Neural crest cell (in vitro differentiated cells): Measurements from ENCODE around the gene UMPS. TPM values are rescaled to one million over a fixed set of nuclear protein-coding genes. Genes with fewer than 3 reads are reported as not detected.
"Not testable (repeated sequence)": the region's sequence is repeated elsewhere in the genome, so short reads cannot be mapped to it uniquely, and the experiment has no call there.

Experiments
- DNase-seq: peaks from one replicate; pipeline ENCODE4 v3.0.0; 2021; ENCODE audit warnings: low read depth, mixed read lengths, low spot score
- H3K27ac Mint-ChIP-seq: one replicate; pipeline ENCODE4 v1.8.0; 2021; ENCODE audit warnings: mild to moderate bottlenecking, mixed read lengths; ENCODE audit not compliant: unreplicated experiment
- H3K27me3 Mint-ChIP-seq: 2 replicates; pipeline ENCODE4 v1.8.0; 2021; ENCODE audit warnings: low read depth, mild to moderate bottlenecking, mixed read lengths
- H3K36me3 Mint-ChIP-seq: 2 replicates; pipeline ENCODE4 v1.8.0; 2021; ENCODE audit warnings: low read depth, mild to moderate bottlenecking, mixed read lengths
- H3K4me1 Mint-ChIP-seq: 2 replicates; pipeline ENCODE4 v1.8.0; 2021; ENCODE audit warnings: mixed read lengths
- H3K4me3 Mint-ChIP-seq: one replicate; pipeline ENCODE4 v1.8.0; 2021; ENCODE audit warnings: mild to moderate bottlenecking, mixed read lengths
- H3K9me3 Mint-ChIP-seq: 2 replicates; pipeline ENCODE4 v1.8.0; 2021; ENCODE audit warnings: mixed read lengths
- CTCF ChIP-seq: fragments of 200-600 bp; sonication (generic); conservative IDR thresholded peaks from 2 replicates; pipeline ENCODE4 v1.5.0; 2021; ENCODE audit warnings: antibody characterized with exemption, mild to moderate bottlenecking
- total RNA-seq: library from RNA; stranded (reverse); gene quantifications from 2 replicates; pipeline ENCODE4 v1.2.1, GENCODE V29; 2021

The UMPS gene
- total RNA-seq, 1 donor from 2014 or later: 70.7 TPM

GRCh38 chr3:124699686-124700396 is 30.4 kb upstream of the UMPS start:
- Mint-ChIP-seq H3K4me1 (peaks cover 8% of the 10 kb centered on the region), H3K36me3 (no peaks in the 10 kb centered on the region), H3K4me3 (no peak overlapping the region), H3K27me3 (no peaks in the 10 kb centered on the region), H3K27ac (no peak overlapping the region), H3K9me3 (no peaks in the 10 kb centered on the region)
- no peak for TF ChIP-seq CTCF
- DNase-seq: no peak

- Mint-ChIP-seq H3K27ac (no peak overlapping the region), H3K27me3 (no peaks in the 10 kb centered on the region), H3K36me3 (no peaks in the 10 kb centered on the region), H3K9me3 (no peaks in the 10 kb centered on the region), H3K4me3 (no peak overlapping the region), H3K4me1 (peaks cover 12% of the 10 kb centered on the region)
- TF ChIP-seq CTCF: no peak
- DNase-seq: no peak
Measured at GRCh38 chr3:124700880-124701684, 29.2 kb upstream of the UMPS start.

- Mint-ChIP-seq H3K4me3 (no peak overlapping the region), H3K4me1 (peaks cover 12% of the 10 kb centered on the region), H3K36me3 (no peaks in the 10 kb centered on the region)
Measured at GRCh38 chr3:124701687-124702086, 28.6 kb upstream of the UMPS start.

GRCh38 chr3:124702950-124703349 is 27.3 kb upstream of the UMPS start:
- Mint-ChIP-seq H3K27ac (no peak overlapping the region), H3K4me1 (peaks cover 21% of the 10 kb centered on the region), H3K4me3 (no peak overlapping the region), H3K9me3 (no peaks in the 10 kb centered on the region), H3K27me3 (no peaks in the 10 kb centered on the region), H3K36me3 (no peaks in the 10 kb centered on the region)
- no peak for DNase-seq
- TF ChIP-seq CTCF: no peak

More at GRCh38 chr3:124701687-124702086, 28.6 kb upstream of the UMPS start:
- H3K27ac Mint-ChIP-seq: no peak overlapping the region
- DNase-seq: no peak
- H3K9me3 Mint-ChIP-seq: no peaks in the 10 kb centered on the region
- no peak for TF ChIP-seq CTCF
- H3K27me3 Mint-ChIP-seq: no peaks in the 10 kb centered on the region

GRCh38 chr3:124705552-124705951 is 24.7 kb upstream of the UMPS start:
- TF ChIP-seq CTCF: no peak
- Mint-ChIP-seq H3K27ac (peak overlapping the region; percentile 16), H3K4me1 (peaks cover 19% of the 10 kb centered on the region), H3K9me3 (no peaks in the 10 kb centered on the region), H3K36me3 (peaks cover 2% of the 10 kb centered on the region), H3K4me3 (no peak overlapping the region), H3K27me3 (no peaks in the 10 kb centered on the region)
- no peak for DNase-seq

GRCh38 chr3:124707223-124707622 is 23.0 kb upstream of the UMPS start:
- not testable (repeated sequence) for DNase-seq, H3K27me3 Mint-ChIP-seq, H3K36me3 Mint-ChIP-seq, H3K9me3 Mint-ChIP-seq, H3K4me3 Mint-ChIP-seq
- peaks cover 16% of the 10 kb centered on the region for H3K4me1 Mint-ChIP-seq
- H3K27ac Mint-ChIP-seq: peak overlapping the region; percentile 53
